ENCODE results near the gene PRG3. TPM values are rescaled to one million over a fixed set of nuclear protein-coding genes. Genes with fewer than 3 reads are reported as not detected.

Gene PRG3
- total and polyA plus RNA-seq, 9 donors = not detected

DNA sequence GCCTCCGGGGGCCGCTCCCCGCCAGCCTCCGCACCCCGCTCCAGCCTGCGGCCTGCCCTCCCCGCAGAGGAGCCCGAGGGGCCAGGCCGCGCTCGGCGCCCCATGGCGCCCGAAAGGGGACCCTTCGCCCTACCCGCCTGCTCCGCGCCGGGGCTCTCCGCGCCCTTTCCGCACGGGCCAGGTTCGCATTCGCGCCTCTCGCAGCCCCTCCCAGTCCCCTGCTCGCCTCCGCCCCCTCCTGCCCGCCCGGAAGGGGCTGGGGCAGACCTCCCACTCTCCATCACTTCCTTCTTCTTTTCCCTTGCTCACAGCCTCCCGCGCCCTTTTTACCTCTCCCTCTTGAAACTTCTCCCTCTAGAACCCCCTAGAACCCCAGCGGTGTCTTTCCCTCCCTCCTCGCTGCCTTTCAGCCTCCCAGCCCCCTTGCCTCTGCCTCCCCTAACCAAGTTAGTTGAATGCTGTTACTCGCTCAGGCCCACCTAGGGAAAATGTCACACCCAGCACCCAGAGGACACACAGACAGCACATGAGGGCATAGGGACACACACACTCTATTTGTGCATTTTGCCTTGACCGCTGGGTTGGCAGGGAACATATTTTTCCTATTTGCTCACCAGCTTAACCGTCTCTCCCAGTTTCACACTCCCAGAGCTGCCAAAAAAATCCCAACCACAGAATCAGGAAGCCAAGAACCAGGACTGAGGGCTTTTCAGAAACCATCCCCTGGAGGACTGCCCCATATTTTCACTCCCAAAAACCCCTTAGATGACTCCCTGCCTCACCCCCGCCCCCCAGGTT, 46.2 kb upstream of the PRG3 start, which contains the start of gene SLC43A3:
SLC43A3 (minus strand) TSS at position 193 of the 798 bp plus-strand sequence. CDS start 949 bp downstream, outside the sequence.
- peak; percentile 83 to 86 (median 85) for DNase-seq
- TF ChIP-seq EP300 (IDR thresholded peaks at IDR 0.05) (no peak), POLR2A (IDR thresholded peaks at IDR 0.05) (peak; percentile 71)
- TF ChIP-seq, protein P1, sequence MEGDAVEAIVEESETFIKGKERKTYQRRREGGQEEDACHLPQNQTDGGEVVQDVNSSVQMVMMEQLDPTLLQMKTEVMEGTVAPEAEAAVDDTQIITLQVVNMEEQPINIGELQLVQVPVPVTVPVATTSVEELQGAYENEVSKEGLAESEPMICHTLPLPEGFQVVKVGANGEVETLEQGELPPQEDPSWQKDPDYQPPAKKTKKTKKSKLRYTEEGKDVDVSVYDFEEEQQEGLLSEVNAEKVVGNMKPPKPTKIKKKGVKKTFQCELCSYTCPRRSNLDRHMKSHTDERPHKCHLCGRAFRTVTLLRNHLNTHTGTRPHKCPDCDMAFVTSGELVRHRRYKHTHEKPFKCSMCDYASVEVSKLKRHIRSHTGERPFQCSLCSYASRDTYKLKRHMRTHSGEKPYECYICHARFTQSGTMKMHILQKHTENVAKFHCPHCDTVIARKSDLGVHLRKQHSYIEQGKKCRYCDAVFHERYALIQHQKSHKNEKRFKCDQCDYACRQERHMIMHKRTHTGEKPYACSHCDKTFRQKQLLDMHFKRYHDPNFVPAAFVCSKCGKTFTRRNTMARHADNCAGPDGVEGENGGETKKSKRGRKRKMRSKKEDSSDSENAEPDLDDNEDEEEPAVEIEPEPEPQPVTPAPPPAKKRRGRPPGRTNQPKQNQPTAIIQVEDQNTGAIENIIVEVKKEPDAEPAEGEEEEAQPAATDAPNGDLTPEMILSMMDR (IDR thresholded peaks at IDR 0.05) = peak in 1 of 3 donors; percentile 16
- 1 to 2% (median 1%) methylated on average over 38 to 39 of the region's 39 CpGs for WGBS, 3 donors

DNA sequence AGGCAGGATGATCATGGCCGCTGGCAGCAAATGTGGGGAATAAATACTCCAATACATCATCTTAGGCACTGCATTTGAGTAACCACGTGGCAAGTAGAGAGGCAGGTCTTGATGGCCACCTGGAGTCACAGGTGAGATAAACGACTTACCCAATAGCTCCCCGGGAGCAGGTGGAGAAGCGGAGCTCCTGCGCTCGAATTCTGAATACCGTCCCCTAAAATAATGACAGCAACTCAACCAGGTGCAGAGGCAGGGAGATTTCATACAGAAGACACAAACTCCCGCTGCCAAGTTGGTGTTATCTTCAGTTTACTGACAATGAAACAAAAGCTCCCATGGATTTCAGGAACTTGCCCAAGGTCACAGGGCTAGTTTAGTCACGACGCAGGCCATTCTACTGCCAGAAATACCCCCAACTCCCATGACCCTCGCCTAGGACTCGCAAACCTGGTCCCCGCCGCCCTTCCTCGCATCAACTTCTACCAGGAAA, 45.5 kb upstream of the PRG3 start:
- DNase-seq = peak in 1 of 5 donors; percentile 61
- TF ChIP-seq, protein P1 (IDR thresholded peaks at IDR 0.05) = no peak
- TF ChIP-seq POLR2A (IDR thresholded peaks at IDR 0.05) = no peak
- no peak for TF ChIP-seq EP300 (IDR thresholded peaks at IDR 0.05)
- intact Hi-C loops (cut with DNase I) = loop anchor here in 2 of 4 donors (5.0 to 10.0 kb wide), 2 partner anchors 92 to 1151 kb away; partner anchors contain the start of genes LPXN (in 1 of the 2), P2RX3 (in 1 of the 2), SSRP1 (in 1 of the 2) and ZFP91 (in 1 of the 2)
- Histone ChIP-seq H3K4me1 (ENCODE audit: insufficient read depth) (peaks cover 23% of the 10 kb centered on the region), H3K27ac (peak overlapping the region; percentile 93 to 98), H3K36me3 (no peaks in the 10 kb centered on the region), H3K27me3 (no peaks in the 10 kb centered on the region), H3K4me3 (peak overlapping the region; percentile 57), H3K9me3 (no peaks in the 10 kb centered on the region)
- WGBS, 3 donors = 10 to 14% (median 13%) methylated on average over 16 of the region's 16 CpGs

More for the DNA sequence above, 46.2 kb upstream of the PRG3 start, which contains the start of gene SLC43A3:
- Histone ChIP-seq H3K27ac (peak within 1 kb of the TSS; percentile 93 to 98), H3K27me3 (no peaks in the 10 kb centered on the region), H3K4me1 (ENCODE audit: insufficient read depth) (peaks cover 23% of the 10 kb centered on the region), H3K9me3 (no peaks in the 10 kb centered on the region), H3K4me3 (peak within 1 kb of the TSS; percentile 57), H3K36me3 (no peaks in the 10 kb centered on the region)
- intact Hi-C loops (cut with DNase I) = loop anchor here in 2 of 4 donors (5.0 to 10.0 kb wide), 2 partner anchors 92 to 1150 kb away; partner anchors contain the start of genes LPXN (in 1 of the 2), P2RX3 (in 1 of the 2), SSRP1 (in 1 of the 2) and ZFP91 (in 1 of the 2)

DNA sequence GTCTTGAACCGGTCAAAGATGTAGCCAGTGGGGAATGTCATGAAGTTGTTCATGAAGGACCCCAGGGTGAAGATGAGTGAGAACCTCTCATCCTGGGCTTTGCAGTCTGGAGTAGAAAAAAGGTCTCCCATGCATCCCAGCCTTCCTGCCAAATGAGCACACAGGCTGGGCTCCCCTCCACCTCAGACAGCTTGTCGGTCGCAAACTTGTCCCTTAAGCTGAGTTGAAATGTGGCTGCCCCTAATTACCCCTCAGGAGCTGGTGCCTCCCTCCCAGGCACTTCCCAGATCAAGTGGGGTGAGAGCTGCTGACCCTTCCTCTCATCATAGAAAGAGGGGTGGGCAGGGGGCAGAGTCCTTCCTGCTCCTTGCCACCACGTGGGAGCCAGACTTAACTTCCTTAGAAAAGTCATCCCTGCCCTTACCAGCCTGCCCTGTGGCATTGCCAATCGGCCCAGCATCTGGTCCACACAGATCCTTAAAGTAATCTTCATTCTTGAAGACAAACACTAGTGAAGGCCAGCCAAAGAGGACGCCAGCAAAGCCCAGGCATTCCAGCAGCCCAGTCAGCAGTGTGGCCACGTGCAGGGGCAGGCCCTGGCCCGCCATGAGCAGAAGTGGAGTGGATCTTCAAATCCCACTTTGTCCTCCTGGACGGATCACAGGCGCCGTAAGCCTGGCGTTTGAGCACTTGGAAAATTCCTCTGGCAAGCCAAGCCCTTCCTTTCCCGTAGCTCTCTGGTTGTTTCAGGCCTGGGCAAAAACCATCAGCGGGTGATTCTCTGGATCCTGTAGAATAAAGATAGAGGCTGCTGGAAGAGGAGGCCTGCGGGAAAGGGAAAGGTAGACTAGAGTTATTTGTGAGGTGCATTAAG, 44.9 kb upstream of the PRG3 start:
- no peaks in the 10 kb centered on the region for H3K36me3 ChIP-seq
- H3K9me3 ChIP-seq = no peaks in the 10 kb centered on the region
- WGBS, 3 donors = 32 to 55% (median 38%) methylated on average over 15 of the region's 15 CpGs
- DNase-seq = peak; percentile 57 to 74 (median 63)
- peaks cover 23% of the 10 kb centered on the region for H3K4me1 ChIP-seq (ENCODE audit: insufficient read depth)
- TF ChIP-seq POLR2A (IDR thresholded peaks at IDR 0.05) (no peak), EP300 (IDR thresholded peaks at IDR 0.05) (no peak)
- TF ChIP-seq, protein P1 (IDR thresholded peaks at IDR 0.05) = no peak
- H3K4me3 ChIP-seq = peak overlapping the region; percentile 57
- H3K27me3 ChIP-seq = no peaks in the 10 kb centered on the region
- intact Hi-C loops (cut with DNase I) = loop anchor here in 2 of 4 donors (5.0 to 10.0 kb wide), 2 partner anchors 91 to 1151 kb away; partner anchors contain the start of genes LPXN (in 1 of the 2), P2RX3 (in 1 of the 2), SSRP1 (in 1 of the 2) and ZFP91 (in 1 of the 2)
- H3K27ac ChIP-seq = peak overlapping the region; percentile 93 to 98
